HG03064 (cell line): ENCODE measurements around the gene SGSM2.

ENCODE experiments used
- ATAC-seq: cut with Tn5 transposase; IDR thresholded peaks from one replicate; pipeline ENCODE4 v1.9.1; 2021; ENCODE audit warnings: low read depth; ENCODE audit not compliant: unreplicated experiment

The SGSM2 gene

DNA sequence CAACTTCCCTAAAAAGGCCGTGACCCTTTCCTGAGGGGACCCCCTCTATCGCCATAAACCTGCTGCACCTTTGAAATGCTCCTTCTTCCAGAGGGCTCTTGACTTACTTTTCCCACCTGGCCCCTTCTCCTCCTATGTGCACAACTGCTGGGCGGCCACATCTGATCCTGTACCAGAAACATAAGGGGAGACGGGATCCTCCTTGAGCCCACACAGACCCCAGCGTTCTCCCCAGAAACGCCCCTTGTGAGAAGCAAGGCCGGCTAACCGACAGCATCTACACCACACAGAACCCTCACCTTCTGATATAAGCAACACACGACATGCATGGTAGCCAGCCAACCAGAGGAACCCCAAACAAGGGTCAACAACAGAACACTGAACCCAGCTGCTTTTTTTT, 77.8 kb downstream of the SGSM2 start:
- ATAC-seq = no peak

DNA sequence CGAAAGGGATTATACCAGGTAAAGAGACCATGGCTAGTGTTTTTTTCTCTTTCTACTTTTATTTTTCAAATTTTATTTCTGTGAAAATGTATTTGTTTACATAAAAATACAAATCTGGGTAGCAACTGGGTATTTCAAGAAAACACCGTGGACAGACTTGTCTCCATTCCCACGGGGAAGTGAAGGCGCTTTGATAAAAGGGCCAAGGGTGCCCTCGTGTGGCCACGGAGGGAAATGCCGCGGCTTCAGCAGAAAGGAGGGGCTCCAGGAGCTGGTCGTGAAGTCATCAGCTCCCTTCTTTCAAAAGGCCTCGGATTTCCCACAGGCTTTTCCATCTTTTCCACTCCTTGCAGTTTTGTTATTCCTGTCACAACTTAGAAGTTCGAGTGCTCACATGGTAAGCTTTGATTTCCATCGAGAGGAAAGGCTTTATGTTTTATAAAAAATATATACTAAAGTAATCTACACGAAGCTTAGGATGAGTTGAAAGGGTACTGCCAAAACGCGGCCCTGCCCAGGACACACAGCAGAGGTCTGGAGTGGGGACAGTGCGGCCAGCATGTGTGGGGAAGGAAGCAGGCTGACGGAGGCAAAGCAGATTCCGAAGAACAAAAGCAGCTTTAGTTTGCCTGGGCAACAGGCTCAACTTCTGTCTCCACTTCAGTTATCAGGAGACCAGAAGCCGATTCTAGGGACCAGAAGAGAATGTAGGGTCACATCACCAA, 78.9 kb downstream of the SGSM2 start:
- ATAC-seq = no peak

DNA sequence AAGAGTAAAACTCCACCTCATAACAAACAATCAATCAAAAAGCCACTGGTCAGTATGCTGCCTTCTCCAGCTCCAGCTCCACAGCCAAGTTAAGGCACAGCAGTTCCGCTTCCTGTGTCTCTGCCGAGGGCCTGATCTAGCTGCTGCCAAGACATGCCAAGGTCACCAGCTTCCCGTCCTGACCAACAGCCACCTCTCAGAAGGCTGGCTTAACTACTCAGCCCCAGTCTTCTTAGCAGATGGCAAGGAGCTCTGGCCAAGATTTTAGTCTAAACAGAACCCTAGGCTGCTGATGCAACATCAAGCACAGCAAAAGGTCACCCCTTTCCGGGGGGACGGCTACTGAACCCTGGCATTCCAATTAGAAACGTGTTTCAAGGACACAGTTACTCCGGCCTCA, 81.3 kb downstream of the SGSM2 start:
- ATAC-seq = no peak

DNA sequence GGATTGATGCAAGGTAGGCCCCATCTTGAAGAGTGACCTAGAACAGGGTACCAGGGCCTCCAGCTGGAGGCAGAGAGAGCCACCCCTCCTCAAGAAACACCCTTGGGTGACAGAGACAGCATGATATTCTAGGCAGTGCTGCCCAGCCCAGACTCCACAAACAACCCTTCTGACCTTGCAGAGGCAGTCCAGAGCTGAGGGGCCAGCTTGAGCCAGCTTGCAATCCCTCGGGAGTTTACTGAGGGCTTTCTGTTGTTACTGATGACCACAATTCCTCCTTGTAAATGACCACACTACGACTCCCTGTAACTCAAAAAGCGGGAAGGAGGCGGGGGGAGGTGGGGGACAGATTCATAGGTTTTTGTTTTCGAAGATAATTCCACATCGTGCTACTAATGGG, 82.2 kb downstream of the SGSM2 start:
- no peak for ATAC-seq

DNA sequence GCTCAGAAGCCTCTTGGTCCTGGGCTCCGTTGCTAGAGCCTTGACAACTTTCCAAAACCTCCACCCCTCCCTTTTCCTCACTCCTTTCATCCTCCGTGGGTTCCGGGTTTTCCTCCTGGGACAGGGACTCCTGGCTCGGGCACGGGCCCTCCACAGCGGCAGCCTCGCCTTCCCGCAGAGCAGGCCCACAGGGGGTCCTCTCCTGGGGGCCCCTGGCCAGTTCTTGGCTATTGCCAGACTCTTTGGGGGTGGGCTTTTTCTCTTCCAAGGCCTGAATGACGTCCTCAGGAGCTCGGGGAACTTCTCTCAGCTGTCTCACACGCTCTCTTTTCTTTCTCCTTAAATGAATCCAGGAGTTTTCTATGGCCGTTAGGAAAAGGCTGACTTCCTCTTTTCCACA, 82.9 kb downstream of the SGSM2 start:
- ATAC-seq = no peak

DNA sequence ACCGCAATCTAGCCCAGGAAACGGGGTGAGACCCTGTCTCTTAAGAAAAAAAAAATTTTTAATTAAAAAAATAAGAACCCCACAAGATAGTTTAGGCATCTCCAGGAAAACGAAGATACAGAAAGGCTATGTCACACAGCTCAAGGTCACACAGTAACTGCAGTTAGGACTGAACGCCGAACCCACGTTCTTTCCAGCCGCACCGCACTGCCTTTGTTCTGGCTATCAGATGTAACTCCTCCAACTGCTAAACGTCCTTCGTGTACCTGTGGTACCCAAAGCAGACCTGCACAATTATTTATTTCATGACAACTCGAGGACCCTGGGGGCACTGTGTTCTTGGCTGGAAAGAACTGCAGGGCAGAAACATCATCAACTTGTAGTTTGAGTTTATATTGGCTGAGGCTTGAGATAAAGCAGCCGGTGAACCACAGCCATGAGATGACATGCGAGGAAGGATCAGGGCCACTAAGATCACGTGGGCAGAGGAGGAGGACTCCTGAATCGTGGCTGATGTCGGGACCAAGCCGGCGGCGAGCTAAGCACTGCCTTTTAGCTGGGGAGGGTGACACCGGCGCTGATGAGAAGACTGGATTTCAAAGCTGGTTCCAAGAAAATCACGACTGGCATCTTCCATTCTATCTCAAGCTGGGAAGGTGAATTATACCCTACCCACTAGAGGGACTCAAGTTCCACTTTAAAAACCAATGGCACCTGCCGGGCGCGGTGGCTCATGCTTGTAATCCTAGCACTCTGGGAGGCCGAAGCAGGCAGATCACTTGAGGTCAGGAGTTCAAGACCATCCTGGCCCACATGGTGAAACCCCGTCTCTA, 84.2 kb downstream of the SGSM2 start:
- ATAC-seq = no peak

DNA sequence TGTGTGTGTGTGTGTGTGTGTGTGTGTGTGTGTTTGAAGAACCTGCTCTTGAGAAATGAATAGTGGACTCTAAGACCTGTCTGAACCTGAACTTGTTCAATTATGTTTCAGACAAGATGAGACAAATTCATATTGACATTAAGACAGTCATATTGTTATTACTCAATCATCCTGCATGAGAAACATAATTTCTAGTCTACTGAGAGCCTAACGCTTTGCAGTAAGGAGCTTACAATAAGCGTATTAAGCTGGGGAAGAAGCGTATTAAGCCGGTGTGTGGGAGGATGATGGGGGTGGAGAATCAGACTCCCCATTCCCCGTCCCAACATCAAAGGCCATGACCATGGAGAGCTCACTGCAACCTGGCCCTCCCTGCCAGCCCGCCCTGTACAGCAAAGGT, 86.0 kb downstream of the SGSM2 start:
- ATAC-seq = no peak

DNA sequence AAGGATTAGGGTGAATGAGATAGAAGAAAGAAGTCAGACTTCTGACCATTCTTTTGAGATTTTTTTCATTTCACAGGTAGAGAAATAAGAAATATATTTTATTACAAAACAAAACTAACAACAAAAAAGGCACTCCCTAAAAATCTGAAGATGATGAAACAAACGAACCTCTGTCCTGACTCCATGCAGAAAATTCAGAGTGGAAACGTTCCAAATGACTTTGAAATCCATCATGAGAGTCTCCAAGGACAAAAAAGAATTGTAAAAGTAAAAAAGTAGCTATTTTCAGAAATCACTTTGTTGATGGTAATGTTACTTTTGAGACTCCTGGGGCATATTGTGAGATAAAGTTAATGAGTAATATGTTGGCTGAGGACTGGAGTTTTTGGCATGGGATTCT, 89.9 kb downstream of the SGSM2 start:
- ATAC-seq = no peak

DNA sequence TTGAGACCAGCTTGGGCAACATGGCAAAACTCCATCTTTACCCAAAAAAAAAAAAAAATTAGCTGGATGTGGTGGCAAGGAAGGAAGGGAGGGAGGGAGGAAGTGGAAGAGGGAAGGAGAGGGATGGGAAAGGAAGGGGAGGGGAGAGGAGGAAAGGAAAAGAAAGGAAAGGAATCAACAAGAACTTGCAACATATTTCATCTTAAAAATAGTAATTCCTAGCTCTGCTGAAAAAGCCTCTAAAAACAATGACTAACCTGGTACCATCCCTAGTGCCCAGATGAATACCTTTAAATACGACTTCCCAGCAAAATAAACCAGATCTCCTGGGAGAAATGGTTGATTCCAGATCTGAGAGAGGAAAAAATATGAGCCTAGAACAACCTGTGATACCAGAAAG, 90.6 kb downstream of the SGSM2 start:
- no peak for ATAC-seq
